Peyer's patch (tissue), 4 donors: ENCODE results near the gene TEKT1.
"Not testable (repeated sequence)": the region's sequence is repeated elsewhere in the genome, so short reads cannot be mapped to it uniquely, and the experiment has no call there.

ENCODE experiments used
- POLR2A ChIP-seq, 2 donors: fragments of 450-650 bp; IDR thresholded peaks; one replicate each; pipeline ENCODE4 v1.5.1; 2017; ENCODE audit warnings: antibody characterized with exemption in 2 of 2, mild to moderate bottlenecking in 2 of 2, moderate library complexity in 2 of 2
- TF ChIP-seq, protein P1 (sequence below), 6 experiments: fragments of 450-650 bp in 4 of 6; fragments of 200-600 bp in 2 of 6; sonication (generic) in 1 of 6; IDR thresholded peaks; one replicate each; pipeline ENCODE4 v1.5.1; 2017 to 2019; ENCODE audit warnings: antibody characterized with exemption in 6 of 6, mild to moderate bottlenecking in 3 of 6, moderate library complexity in 1 of 6

DNA sequence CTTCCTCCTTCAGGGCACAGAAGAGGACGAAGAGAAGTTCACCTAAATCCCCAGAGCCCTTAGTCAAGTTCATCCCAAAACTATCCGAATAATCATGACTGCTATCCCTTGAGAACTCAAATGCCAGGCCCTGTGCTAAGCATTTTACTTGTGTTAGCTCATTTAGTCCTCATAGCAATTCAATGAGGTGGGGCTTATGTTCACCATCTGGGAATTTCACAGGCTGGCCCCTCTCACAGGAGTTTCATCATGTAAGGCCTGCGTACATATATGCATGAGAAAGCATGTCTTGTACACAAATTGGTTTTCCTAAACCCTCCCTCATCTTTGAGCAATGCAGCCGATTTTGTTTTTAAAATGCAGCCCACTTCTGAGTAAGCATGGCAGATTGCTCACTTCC lies 12.9 kb upstream of the TEKT1 start:
- TF ChIP-seq, protein P1, sequence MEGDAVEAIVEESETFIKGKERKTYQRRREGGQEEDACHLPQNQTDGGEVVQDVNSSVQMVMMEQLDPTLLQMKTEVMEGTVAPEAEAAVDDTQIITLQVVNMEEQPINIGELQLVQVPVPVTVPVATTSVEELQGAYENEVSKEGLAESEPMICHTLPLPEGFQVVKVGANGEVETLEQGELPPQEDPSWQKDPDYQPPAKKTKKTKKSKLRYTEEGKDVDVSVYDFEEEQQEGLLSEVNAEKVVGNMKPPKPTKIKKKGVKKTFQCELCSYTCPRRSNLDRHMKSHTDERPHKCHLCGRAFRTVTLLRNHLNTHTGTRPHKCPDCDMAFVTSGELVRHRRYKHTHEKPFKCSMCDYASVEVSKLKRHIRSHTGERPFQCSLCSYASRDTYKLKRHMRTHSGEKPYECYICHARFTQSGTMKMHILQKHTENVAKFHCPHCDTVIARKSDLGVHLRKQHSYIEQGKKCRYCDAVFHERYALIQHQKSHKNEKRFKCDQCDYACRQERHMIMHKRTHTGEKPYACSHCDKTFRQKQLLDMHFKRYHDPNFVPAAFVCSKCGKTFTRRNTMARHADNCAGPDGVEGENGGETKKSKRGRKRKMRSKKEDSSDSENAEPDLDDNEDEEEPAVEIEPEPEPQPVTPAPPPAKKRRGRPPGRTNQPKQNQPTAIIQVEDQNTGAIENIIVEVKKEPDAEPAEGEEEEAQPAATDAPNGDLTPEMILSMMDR (IDR thresholded peaks at IDR 0.05), result not testable (repeated sequence)
- not testable (repeated sequence) for TF ChIP-seq POLR2A (IDR thresholded peaks at IDR 0.05)
